NCI-H510A treated with DMSO at 0.1 percent for 48 hours (cell line): ENCODE results near the gene FAM193B.
"Not testable (repeated sequence)": the region's sequence is repeated elsewhere in the genome, so short reads cannot be mapped to it uniquely, and the experiment has no call there.

Source experiments
- DNase-seq: peaks from one replicate; lab custom pipeline; 2025; lab: John Stamatoyannopoulos, UW

FAM193B gene

DNA sequence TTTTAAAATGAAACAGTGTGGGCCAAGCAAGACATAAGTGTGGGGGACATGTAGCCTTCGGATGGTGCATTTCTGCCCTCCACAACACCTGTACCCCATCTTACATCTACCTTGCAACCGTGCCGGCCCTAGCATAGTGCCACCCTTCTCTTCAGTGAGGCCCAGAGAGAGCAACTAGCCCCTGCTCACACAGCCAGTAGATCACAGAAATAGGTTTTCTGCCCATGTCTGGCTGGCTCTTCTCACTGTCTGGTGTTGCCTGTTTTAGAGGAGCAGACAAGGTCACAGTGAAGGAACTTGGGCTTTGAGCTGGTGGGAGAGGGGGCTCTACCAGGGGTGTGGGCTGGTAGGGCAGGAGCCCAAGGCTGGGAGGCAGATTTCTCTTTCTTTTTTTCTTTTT lies 68.1 kb downstream of the FAM193B start:
- no peak for DNase-seq

GRCh38 chr5:177485753-177486152 lies 68.6 kb downstream of the FAM193B start:
- not testable (repeated sequence) for DNase-seq

GRCh38 chr5:177484902-177485549 lies 69.3 kb downstream of the FAM193B start:
- no peak for DNase-seq

GRCh38 chr5:177483994-177484901 lies 70.1 kb downstream of the FAM193B start:
- no peak for DNase-seq

GRCh38 chr5:177483042-177483441 lies 71.3 kb downstream of the FAM193B start:
- no peak for DNase-seq

GRCh38 chr5:177482359-177482795 lies 72.0 kb downstream of the FAM193B start:
- no peak for DNase-seq

DNA sequence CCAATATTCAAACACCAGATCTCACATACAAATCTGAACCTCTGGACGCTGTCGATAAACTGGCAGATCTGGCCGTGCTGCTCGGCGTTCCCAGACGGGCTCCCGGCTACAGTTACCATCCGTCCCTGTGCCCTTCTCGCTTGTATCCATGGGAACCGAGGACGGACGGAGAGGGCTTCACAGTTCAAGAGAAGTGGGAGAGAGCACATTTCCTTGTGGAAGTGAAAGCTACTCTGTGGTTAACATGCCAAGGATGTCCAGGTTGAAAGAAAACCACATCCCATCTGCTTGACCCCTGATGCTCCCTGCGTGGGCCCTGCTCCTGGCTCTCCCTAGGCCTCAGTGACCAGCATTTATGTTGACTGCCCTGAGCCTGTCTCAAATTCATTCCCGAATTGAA lies 74.6 kb downstream of the FAM193B start:
- no peak for DNase-seq

DNA sequence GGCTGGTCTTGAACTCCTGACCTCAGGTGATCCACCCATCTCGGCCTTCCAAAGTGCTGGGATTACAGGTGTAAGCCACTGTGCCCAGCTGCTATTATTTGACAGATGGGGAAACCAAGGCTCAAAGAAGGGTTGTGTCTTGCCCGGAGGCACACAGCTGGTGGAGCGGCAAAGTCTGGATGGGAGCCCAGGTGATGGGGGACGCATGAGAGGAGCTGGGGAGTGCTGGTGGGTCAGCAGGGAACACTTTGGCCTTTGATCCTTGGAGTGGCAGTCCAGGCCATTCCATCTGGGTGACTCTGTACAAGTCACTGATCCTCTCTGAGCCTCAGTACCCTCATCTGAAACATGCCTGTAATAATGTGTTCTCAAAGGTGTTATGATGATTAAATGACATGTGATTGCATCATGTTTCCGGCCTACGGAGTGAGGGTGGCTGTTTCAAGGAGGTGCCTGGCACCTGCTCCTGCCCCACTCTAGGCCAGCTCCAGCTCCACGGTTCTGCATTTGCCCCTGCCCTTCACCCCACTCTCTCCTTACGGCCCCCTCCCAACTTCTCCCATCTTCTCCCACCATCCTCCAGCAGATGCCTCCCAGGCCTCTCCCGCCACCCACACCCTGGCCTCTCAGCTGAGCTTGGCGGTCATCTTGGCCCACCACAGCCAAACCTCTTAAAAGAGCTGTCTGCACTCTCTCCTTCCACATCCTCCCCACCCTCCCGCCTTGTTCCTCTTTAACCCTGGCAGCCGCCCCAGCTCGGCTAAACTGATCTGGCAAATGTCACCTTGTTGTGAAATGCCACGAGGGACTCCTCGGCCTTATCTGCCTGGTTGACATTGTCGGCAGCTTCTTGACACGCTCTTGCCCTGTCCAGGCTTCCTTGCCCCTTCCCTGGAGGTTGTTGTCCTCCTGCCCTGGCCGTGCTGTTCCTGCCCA lies 75.4 kb downstream of the FAM193B start:
- peak; percentile 30 for DNase-seq

GRCh38 chr5:177477701-177478477 lies 76.5 kb downstream of the FAM193B start:
- no peak for DNase-seq

- no peak for DNase-seq
Observed at GRCh38 chr5:177476531-177477233, 77.7 kb downstream of the FAM193B start.

GRCh38 chr5:177475563-177476427 lies 78.6 kb downstream of the FAM193B start:
- DNase-seq, result no peak

DNA sequence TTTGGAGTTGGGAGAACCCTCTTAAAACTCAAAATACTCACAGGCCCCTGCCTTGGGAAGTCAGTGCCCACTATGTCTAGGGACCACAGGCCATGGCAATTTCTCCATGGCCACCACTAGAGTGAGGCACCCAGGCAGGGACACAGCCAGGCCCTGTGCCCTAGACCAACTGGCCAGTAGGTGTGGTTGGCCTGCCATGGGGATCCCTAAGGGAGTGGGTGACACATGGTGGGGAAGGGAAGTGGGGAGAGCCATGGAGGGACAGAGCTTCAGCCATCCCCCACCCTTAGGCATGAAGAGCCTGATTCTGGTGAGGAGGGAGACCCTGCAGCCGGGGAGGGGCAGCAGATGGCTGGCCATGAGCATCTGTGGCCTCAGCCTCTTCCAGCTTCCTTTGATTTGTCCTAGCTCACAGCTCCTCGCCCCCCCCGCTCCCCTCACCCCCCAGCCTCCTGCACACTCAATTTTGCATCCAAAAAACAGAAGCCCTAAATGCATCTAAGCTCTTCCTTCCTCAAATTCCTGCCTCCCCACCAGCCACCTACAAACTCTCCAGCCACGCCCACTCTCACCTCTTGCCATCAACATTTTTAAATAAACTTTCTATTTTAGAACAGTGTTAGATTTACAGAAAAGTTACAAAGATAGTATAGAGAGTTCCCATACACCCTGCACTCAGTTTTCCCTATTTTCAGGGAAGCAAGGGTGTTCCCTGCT lies 79.4 kb downstream of the FAM193B start:
- no peak for DNase-seq

DNA sequence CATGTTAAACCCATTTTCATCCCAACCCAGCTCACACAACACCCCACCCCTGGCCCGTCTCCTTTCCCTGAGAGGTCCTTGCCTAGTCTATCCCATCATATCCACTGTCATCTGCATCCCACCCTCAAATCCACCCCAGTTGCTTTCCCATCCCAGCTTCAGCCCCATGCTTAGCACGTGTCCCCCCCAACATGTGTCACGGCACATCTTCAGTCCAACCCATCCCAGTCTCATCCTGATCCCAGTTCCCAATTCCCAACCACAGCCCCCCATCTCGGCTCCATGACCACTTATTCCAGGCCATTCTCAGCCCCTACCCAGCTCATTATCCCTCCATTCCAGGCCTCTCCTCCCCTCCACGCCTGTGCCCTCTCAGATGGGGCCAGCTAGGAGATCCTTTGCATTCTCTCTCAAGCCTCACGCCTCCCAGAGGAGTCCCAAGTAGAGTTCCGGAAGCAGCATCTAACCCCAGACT lies 80.3 kb downstream of the FAM193B start:
- DNase-seq, result no peak

DNA sequence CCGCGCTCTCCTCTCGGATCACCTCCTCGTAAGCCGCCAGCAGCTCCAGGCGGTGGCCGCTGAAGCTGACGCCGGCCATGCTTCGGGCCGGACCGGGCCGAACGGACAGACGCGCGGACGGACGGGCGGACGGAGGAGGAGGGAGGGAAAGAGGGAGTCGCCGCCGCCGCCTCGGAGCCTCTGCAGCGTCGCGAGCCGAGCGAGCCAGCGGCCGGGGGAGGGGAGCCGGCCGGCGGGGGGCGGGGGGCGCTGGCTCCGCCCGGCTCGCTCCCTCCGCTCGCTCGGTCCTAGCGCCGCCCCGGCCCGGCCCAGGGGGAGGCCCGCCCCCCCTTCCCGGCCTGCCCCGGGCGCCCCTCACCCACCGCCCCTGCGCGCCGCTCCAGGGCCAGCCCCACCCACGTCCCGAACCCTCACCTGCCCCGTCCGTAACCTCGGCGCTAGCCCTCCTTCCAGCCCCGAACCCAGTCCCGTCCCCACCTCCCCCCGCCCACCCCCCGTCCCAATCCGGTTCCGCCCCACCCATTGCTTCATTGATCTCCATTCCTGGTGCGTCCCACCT lies 80.8 kb downstream of the FAM193B start, which contains the start of gene DBN1:
TSS of gene DBN1 (minus strand) at position 192 of the 559 bp plus-strand sequence. CDS start at position 79, 113 bp downstream.
- no peak for DNase-seq

- DNase-seq, result no peak
Observed at GRCh38 chr5:177472460-177473442, 81.6 kb downstream of the FAM193B start.

DNA sequence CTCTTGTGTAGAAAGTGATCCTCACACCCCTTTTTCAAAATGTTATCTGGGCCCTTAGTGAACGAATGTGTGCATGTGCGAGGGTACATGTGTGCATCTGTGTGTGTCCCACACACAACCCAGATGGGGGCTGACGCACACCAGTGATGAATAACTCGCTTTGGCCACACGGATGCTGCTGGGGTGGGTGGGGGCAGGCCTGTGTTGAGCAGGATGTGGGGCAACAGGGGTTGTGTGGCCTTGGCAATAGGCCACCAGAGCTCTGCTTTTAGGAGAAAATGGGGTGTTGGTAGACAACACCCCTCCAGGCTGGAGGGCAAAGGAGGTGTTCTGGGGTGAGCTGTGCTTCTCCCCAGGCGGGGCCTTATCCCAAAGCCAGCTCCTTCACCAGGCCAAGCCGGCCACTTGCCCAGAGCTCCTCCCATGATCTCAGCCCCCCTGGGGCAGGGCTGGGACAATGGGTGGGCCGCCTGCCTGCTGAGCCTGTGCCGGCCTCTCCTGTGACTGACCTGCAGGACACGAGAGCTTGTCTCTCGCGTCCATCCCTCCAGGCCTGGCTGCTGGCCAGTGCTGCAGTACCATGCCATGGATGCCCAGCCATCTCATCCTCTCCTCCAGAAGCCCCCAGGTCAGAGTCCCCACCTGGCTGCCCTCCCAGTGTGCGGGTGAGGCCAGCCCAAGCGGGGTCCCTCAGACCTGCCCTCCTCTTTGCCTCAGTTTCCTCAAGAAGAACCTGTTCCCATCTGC lies 82.6 kb downstream of the FAM193B start:
- no peak for DNase-seq
